NCI-H748 (cell line): ENCODE results near the gene TOPBP1.
"Not testable (repeated sequence)": the region's sequence is repeated elsewhere in the genome, so short reads cannot be mapped to it uniquely, and the experiment has no call there.

ENCODE experiments used
- DNase-seq: peaks from one replicate; lab custom pipeline; 2025; ENCODE audit not compliant: unreplicated experiment; lab: John Stamatoyannopoulos, UW

Gene TOPBP1

GRCh38 chr3:133674290-133674919 lies 12.7 kb upstream of the TOPBP1 start:
- DNase-seq = no peak

GRCh38 chr3:133673746-133674145 lies 12.0 kb upstream of the TOPBP1 start:
- DNase-seq = no peak

GRCh38 chr3:133672461-133672860 lies 10.7 kb upstream of the TOPBP1 start:
- DNase-seq = no peak

GRCh38 chr3:133670525-133670995 lies 8.8 kb upstream of the TOPBP1 start:
- DNase-seq = no peak

GRCh38 chr3:133669949-133670524 lies 8.3 kb upstream of the TOPBP1 start:
- DNase-seq = no peak

GRCh38 chr3:133667118-133667517 lies 5.4 kb upstream of the TOPBP1 start:
- DNase-seq = no peak

GRCh38 chr3:133665188-133665587 lies 3.4 kb upstream of the TOPBP1 start:
- not testable (repeated sequence) for DNase-seq

GRCh38 chr3:133663569-133664313 lies 2.0 kb upstream of the TOPBP1 start:
- peak; percentile 72 for DNase-seq

- peak; percentile 43 for DNase-seq
Observed at GRCh38 chr3:133662278-133662651, 524 bp upstream of the TOPBP1 start.

- DNase-seq = no peak
Observed at GRCh38 chr3:133659806-133660205, 1.9 kb downstream of the TOPBP1 start.

GRCh38 chr3:133655731-133656515 lies 5.8 kb downstream of the TOPBP1 start:
- DNase-seq = no peak

GRCh38 chr3:133649486-133650068 lies 12.2 kb downstream of the TOPBP1 start:
- no peak for DNase-seq

GRCh38 chr3:133644768-133645167 lies 17.0 kb downstream of the TOPBP1 start:
- no peak for DNase-seq

GRCh38 chr3:133643611-133644010 lies 18.1 kb downstream of the TOPBP1 start:
- no peak for DNase-seq

- no peak for DNase-seq
Observed at GRCh38 chr3:133641254-133641653, 20.5 kb downstream of the TOPBP1 start.

GRCh38 chr3:133633439-133633838 lies 28.3 kb downstream of the TOPBP1 start:
- no peak for DNase-seq

GRCh38 chr3:133629146-133629545 lies 32.6 kb downstream of the TOPBP1 start:
- DNase-seq = no peak

GRCh38 chr3:133627789-133628188 lies 34.0 kb downstream of the TOPBP1 start:
- no peak for DNase-seq

- no peak for DNase-seq
Observed at GRCh38 chr3:133620066-133620784, 41.5 kb downstream of the TOPBP1 start.

- no peak for DNase-seq
Observed at GRCh38 chr3:133611534-133611933, 50.2 kb downstream of the TOPBP1 start.
